Measurements from ENCODE around the gene TFF3. TPM values are rescaled to one million over a fixed set of nuclear protein-coding genes. Genes with fewer than 3 reads are reported as not detected.

TFF3 gene
- total and polyA plus RNA-seq, 2 donors (not counting 1 experiment from before 2014, with no cell fraction given): not detected

DNA sequence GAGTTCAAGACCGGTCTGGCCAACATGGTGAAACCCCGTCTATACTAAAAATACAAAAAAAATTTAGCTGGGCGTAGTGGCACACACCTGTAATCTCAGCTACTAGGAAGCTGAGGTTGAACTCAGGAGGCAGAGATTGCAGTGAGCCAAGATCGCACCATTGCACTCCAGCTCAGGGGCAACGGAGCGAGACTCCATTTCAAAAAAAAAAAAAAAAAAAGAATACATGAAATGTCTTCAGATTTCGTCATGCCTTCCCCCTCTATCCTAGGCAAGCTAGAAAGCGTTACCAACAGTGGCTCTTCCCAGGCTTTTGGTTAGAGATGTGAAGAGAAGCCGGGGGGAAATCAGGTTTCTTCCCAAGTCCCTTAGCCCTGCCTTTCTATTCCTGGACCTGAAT lies 47.5 kb upstream of the TFF3 start:
- Histone ChIP-seq H3K36me3 (ENCODE audit: control insufficient read depth, insufficient read depth, low read length) (no peaks in the 10 kb centered on the region), H2AFZ (ENCODE audit: low read length) (no peak overlapping the region), H3K4me2 (ENCODE audit: extremely low read depth, insufficient read depth, low read length) (no peak overlapping the region), H4K20me1 (ENCODE audit: control insufficient read depth, extremely low read depth, insufficient read depth, low read length) (no peaks in the 10 kb centered on the region), H3K4me3 (replicated peaks in 1 of 4; ENCODE audit: control extremely low read depth in 1 of 4, insufficient read depth in 1 of 4, low read depth in 3 of 4, low read length in 4 of 4) (no peak overlapping the region), H3K9ac (ENCODE audit: insufficient read depth, low read length) (no peak overlapping the region), H3K27me3 (ENCODE audit: control insufficient read depth, insufficient read depth, low read length) (no peaks in the 10 kb centered on the region), H3K27ac (ENCODE audit: insufficient read depth, low read length) (no peak overlapping the region), H3K4me1 (ENCODE audit: control insufficient read depth, extremely low read depth, insufficient read depth, low read length) (no peaks in the 10 kb centered on the region), H3K79me2 (ENCODE audit: control insufficient read depth, insufficient read depth, low read length) (no peaks in the 10 kb centered on the region), H3K9me3 (ENCODE audit: control insufficient read depth, insufficient read depth, low read depth, low read length) (no peaks in the 10 kb centered on the region)
- DNase-seq (ENCODE audit: low read depth in 2 of 2): no peak
- TF ChIP-seq CTCF (conservative IDR thresholded peaks at IDR 0.05 in 1 of 2, IDR thresholded peaks at IDR 0.05 in 1 of 2; ENCODE audit: low read depth in 1 of 2, low read length in 2 of 2): no peak
- no peak for TF ChIP-seq EZH2 (IDR thresholded peaks at IDR 0.05; ENCODE audit: low read length, missing control alignments)

DNA sequence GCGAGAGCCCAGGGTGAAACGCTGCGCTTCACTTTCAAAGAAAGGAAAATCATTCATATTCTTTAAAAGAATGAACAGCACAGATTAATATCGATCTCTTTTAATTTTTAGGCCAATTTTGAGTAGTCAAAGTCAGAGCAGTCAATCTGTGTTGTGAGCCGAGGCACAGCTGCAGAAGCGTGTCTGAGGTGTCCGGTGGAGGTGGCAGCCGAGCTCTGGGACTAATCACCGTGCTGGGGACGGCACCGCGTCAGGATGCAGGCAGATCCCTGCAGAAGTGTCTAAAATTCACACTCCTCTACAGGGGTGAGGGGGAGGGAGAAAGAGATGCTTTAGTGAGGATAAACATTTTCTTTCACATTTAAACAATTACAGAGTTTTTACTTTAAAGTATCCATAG lies 47.0 kb upstream of the TFF3 start:
- no peaks in the 10 kb centered on the region for H3K9me3 ChIP-seq (ENCODE audit: control insufficient read depth, insufficient read depth, low read depth, low read length)
- no peak for DNase-seq (ENCODE audit: low read depth in 2 of 2)

GRCh38 chr21:42361286-42361685 lies 46.1 kb upstream of the TFF3 start:
- Histone ChIP-seq H4K20me1 (ENCODE audit: control insufficient read depth, extremely low read depth, insufficient read depth, low read length) (no peaks in the 10 kb centered on the region), H3K79me2 (ENCODE audit: control insufficient read depth, insufficient read depth, low read length) (no peaks in the 10 kb centered on the region), H3K4me2 (ENCODE audit: extremely low read depth, insufficient read depth, low read length) (no peak overlapping the region), H3K9ac (ENCODE audit: insufficient read depth, low read length) (no peak overlapping the region), H3K4me3 (replicated peaks in 1 of 4; ENCODE audit: control extremely low read depth in 1 of 4, insufficient read depth in 1 of 4, low read depth in 3 of 4, low read length in 4 of 4) (no peak overlapping the region), H3K27me3 (ENCODE audit: control insufficient read depth, insufficient read depth, low read length) (no peaks in the 10 kb centered on the region), H3K27ac (ENCODE audit: insufficient read depth, low read length) (no peak overlapping the region), H3K36me3 (ENCODE audit: control insufficient read depth, insufficient read depth, low read length) (no peaks in the 10 kb centered on the region), H3K4me1 (ENCODE audit: control insufficient read depth, extremely low read depth, insufficient read depth, low read length) (no peaks in the 10 kb centered on the region), H3K9me3 (ENCODE audit: control insufficient read depth, insufficient read depth, low read depth, low read length) (no peaks in the 10 kb centered on the region), H2AFZ (ENCODE audit: low read length) (no peak overlapping the region)
- no peak for DNase-seq (ENCODE audit: low read depth in 2 of 2)
- TF ChIP-seq EZH2 (IDR thresholded peaks at IDR 0.05; ENCODE audit: low read length, missing control alignments) (no peak), CTCF (conservative IDR thresholded peaks at IDR 0.05 in 1 of 2, IDR thresholded peaks at IDR 0.05 in 1 of 2; ENCODE audit: low read depth in 1 of 2, low read length in 2 of 2) (no peak)

More for the DNA sequence above, 47.0 kb upstream of the TFF3 start:
- TF ChIP-seq EZH2 (IDR thresholded peaks at IDR 0.05; ENCODE audit: low read length, missing control alignments) (no peak), CTCF (conservative IDR thresholded peaks at IDR 0.05 in 1 of 2, IDR thresholded peaks at IDR 0.05 in 1 of 2; ENCODE audit: low read depth in 1 of 2, low read length in 2 of 2) (no peak)
- no peak overlapping the region for H3K9ac ChIP-seq (ENCODE audit: insufficient read depth, low read length)
- H3K79me2 ChIP-seq (ENCODE audit: control insufficient read depth, insufficient read depth, low read length): no peaks in the 10 kb centered on the region
- no peak overlapping the region for H3K27ac ChIP-seq (ENCODE audit: insufficient read depth, low read length)
- no peak overlapping the region for H3K4me2 ChIP-seq (ENCODE audit: extremely low read depth, insufficient read depth, low read length)
- no peaks in the 10 kb centered on the region for H3K4me1 ChIP-seq (ENCODE audit: control insufficient read depth, extremely low read depth, insufficient read depth, low read length)
- no peaks in the 10 kb centered on the region for H3K36me3 ChIP-seq (ENCODE audit: control insufficient read depth, insufficient read depth, low read length)
- no peaks in the 10 kb centered on the region for H4K20me1 ChIP-seq (ENCODE audit: control insufficient read depth, extremely low read depth, insufficient read depth, low read length)
- H3K27me3 ChIP-seq (ENCODE audit: control insufficient read depth, insufficient read depth, low read length): no peaks in the 10 kb centered on the region
- H2AFZ ChIP-seq (ENCODE audit: low read length): no peak overlapping the region
- H3K4me3 ChIP-seq (replicated peaks in 1 of 4; ENCODE audit: control extremely low read depth in 1 of 4, insufficient read depth in 1 of 4, low read depth in 3 of 4, low read length in 4 of 4): no peak overlapping the region
